H9 (cell line): ENCODE results near the gene ANXA7. TPM values are rescaled to one million over a fixed set of nuclear protein-coding genes. Genes with fewer than 3 reads are reported as not detected.

Source experiments
- DNase-seq: peaks from one replicate; pipeline ENCODE4 v3.0.0-alpha.2; 2017
- H2AFZ ChIP-seq: one replicate; pipeline ENCODE4 v1.6.1; 2013; ENCODE audit warnings: mild to moderate bottlenecking, low read length, control low read depth, moderate library complexity
- H2AK5ac ChIP-seq: 2 replicates; pipeline ENCODE4 v1.6.1; 2013; ENCODE audit warnings: low read length, control low read depth, mixed read lengths; ENCODE audit not compliant: insufficient read length
- H2BK120ac ChIP-seq: one replicate; pipeline ENCODE4 v1.6.1; 2013; ENCODE audit warnings: low read depth, mild to moderate bottlenecking, low read length, control low read depth, inconsistent platforms; ENCODE audit not compliant: poor library complexity, severe bottlenecking
- H2BK12ac ChIP-seq: 2 replicates; pipeline ENCODE4 v1.6.1; 2013; ENCODE audit warnings: low read length, control low read depth, mixed read lengths, low read depth; ENCODE audit not compliant: insufficient read length
- H2BK15ac ChIP-seq: 2 replicates; pipeline ENCODE4 v1.6.1; 2013; ENCODE audit warnings: low read depth, low read length, control low read depth
- H2BK20ac ChIP-seq: one replicate; pipeline ENCODE4 v1.6.1; 2013; ENCODE audit warnings: low read depth, mild to moderate bottlenecking, low read length, control low read depth, inconsistent platforms; ENCODE audit not compliant: poor library complexity, severe bottlenecking
- H2BK5ac ChIP-seq: 2 replicates; pipeline ENCODE4 v1.6.1; 2013; ENCODE audit warnings: low read length, control low read depth, mixed read lengths; ENCODE audit not compliant: insufficient read length
- H3K14ac ChIP-seq: 2 replicates; pipeline ENCODE4 v1.6.1; 2013; ENCODE audit warnings: low read length, control low read depth; ENCODE audit not compliant: insufficient read depth
- H3K18ac ChIP-seq: 2 replicates; pipeline ENCODE4 v1.6.1; 2013; ENCODE audit warnings: low read depth, mild to moderate bottlenecking, mixed read lengths, low read length, control low read depth; ENCODE audit not compliant: insufficient read length
- H3K23ac ChIP-seq: 2 replicates; pipeline ENCODE4 v1.6.1; 2013; ENCODE audit warnings: low read length, control low read depth, mixed read lengths, low read depth; ENCODE audit not compliant: insufficient read length
- H3K23me2 ChIP-seq: 2 replicates; pipeline ENCODE4 v1.6.1; 2013; ENCODE audit warnings: low read depth, mild to moderate bottlenecking, mixed read lengths, low read length, control low read depth; ENCODE audit not compliant: insufficient read length, poor library complexity, severe bottlenecking
- H3K27ac ChIP-seq: 2 replicates; pipeline ENCODE4 v1.5.1; 2013; ENCODE audit warnings: low read length, control low read depth, mixed read lengths, low read depth; ENCODE audit not compliant: insufficient read length
- H3K27me3 ChIP-seq: 2 replicates; pipeline ENCODE4 v1.6.1; 2013; ENCODE audit warnings: low read length, control low read depth, inconsistent platforms; ENCODE audit not compliant: insufficient read depth
- H3K4ac ChIP-seq: 2 replicates; pipeline ENCODE4 v1.6.1; 2013; ENCODE audit warnings: low read depth, mild to moderate bottlenecking, control low read depth, inconsistent platforms, low read length, moderate library complexity
- H3K4me1 ChIP-seq: 2 replicates; pipeline ENCODE4 v1.6.1; 2013; ENCODE audit warnings: low read length, control low read depth, inconsistent platforms; ENCODE audit not compliant: insufficient read depth
- H3K4me2 ChIP-seq: 2 replicates; pipeline ENCODE4 v1.6.1; 2013; ENCODE audit warnings: low read length, control low read depth, mixed read lengths; ENCODE audit not compliant: insufficient read length, insufficient read depth
- H3K56ac ChIP-seq: 2 replicates; pipeline ENCODE4 v1.6.1; 2013; ENCODE audit warnings: low read depth, mild to moderate bottlenecking, mixed read lengths, low read length, control low read depth; ENCODE audit not compliant: insufficient read length
- H3K79me1 ChIP-seq: 2 replicates; pipeline ENCODE4 v1.6.1; 2013; ENCODE audit warnings: low read depth, mild to moderate bottlenecking, moderate library complexity, low read length, control low read depth, inconsistent platforms; ENCODE audit not compliant: insufficient read depth, poor library complexity, severe bottlenecking
- H3K79me2 ChIP-seq: 2 replicates; pipeline ENCODE4 v1.6.1; 2013; ENCODE audit warnings: low read length, control low read depth, inconsistent platforms; ENCODE audit not compliant: insufficient read depth
- H3K9ac ChIP-seq: 2 replicates; pipeline ENCODE4 v1.6.1; 2013; ENCODE audit warnings: low read length, control low read depth, mixed read lengths; ENCODE audit not compliant: insufficient read length; ENCODE audit errors: extremely low read depth
- H3K9me3 ChIP-seq: one replicate; pipeline ENCODE4 v1.6.1; 2013; ENCODE audit warnings: low read depth, low read length, inconsistent platforms; ENCODE audit not compliant: control insufficient read depth
- H3T11ph ChIP-seq: one replicate; pipeline ENCODE4 v1.6.1; 2013; ENCODE audit warnings: mild to moderate bottlenecking, low read length, control low read depth, inconsistent platforms
- H4K20me1 ChIP-seq: one replicate; pipeline ENCODE4 v1.6.1; 2013; ENCODE audit not compliant: control insufficient read depth, insufficient read length, insufficient read depth
- H4K5ac ChIP-seq: 2 replicates; pipeline ENCODE4 v1.6.1; 2013; ENCODE audit warnings: low read depth, mild to moderate bottlenecking, mixed read lengths, low read length, control low read depth; ENCODE audit not compliant: insufficient read length
- H4K8ac ChIP-seq: replicated peaks from 2 replicates; pipeline ENCODE4 v1.6.1; 2013; ENCODE audit warnings: low read length, control low read depth, mixed read lengths, low read depth; ENCODE audit not compliant: insufficient read length
- H4K91ac ChIP-seq: 2 replicates; pipeline ENCODE4 v1.6.1; 2013; ENCODE audit warnings: low read depth, mild to moderate bottlenecking, moderate library complexity, mixed read lengths, low read length, control low read depth; ENCODE audit not compliant: insufficient read length
- H3K27ac Mint-ChIP-seq, 3 experiments: 2 replicates in 2 of 3; 3 replicates in 1 of 3; pipeline ENCODE4 v1.8.0; 2020 to 2021; ENCODE audit warnings: mixed read lengths in 3 of 3, mild to moderate bottlenecking in 1 of 3, moderate library complexity in 1 of 3
- H3K27me3 Mint-ChIP-seq: 2 replicates; pipeline ENCODE4 v1.8.0; 2021; ENCODE audit warnings: low read depth, mild to moderate bottlenecking, moderate library complexity, mixed read lengths
- H3K36me3 Mint-ChIP-seq, 3 experiments: 2 replicates in 2 of 3; 3 replicates in 1 of 3; pipeline ENCODE4 v1.8.0; 2020 to 2021; ENCODE audit warnings: low read depth in 3 of 3, mixed read lengths in 3 of 3; ENCODE audit not compliant: insufficient read depth in 1 of 3
- H3K4me1 Mint-ChIP-seq, 2 experiments: 2 replicates each; pipeline ENCODE4 v1.8.0; 2020; ENCODE audit warnings: mixed read lengths in 2 of 2
- H3K4me3 Mint-ChIP-seq, 2 experiments: 2 replicates in 1 of 2; 3 replicates in 1 of 2; pipeline ENCODE4 v1.8.0; 2020 to 2021; ENCODE audit warnings: mild to moderate bottlenecking in 2 of 2, mixed read lengths in 2 of 2, moderate library complexity in 1 of 2
- H3K9me3 Mint-ChIP-seq, 2 experiments: 2 replicates in 1 of 2; 3 replicates in 1 of 2; pipeline ENCODE4 v1.8.0; 2020; ENCODE audit warnings: mild to moderate bottlenecking in 2 of 2, mixed read lengths in 2 of 2, moderate library complexity in 1 of 2
- CTCF ChIP-seq: fragments of 200-600 bp; sonication (generic); conservative IDR thresholded peaks from 3 replicates; pipeline ENCODE4 v1.8.0; 2021; ENCODE audit warnings: antibody characterized with exemption, mild to moderate bottlenecking
- WGBS: extraction: QIAGEN DNeasy Blood & Tissue Kit; methylation state at CpG from one replicate; pipeline ENCODE4 v1.1.7; 2013; ENCODE audit warnings: missing lambda C conversion rate, low lambda C conversion rate, mixed read lengths; ENCODE audit not compliant: insufficient read length; ENCODE audit errors: extremely low coverage; 5-methylcytosine and 5-hydroxymethylcytosine counted together
- total RNA-seq: library from RNA; stranded (reverse); gene quantifications from 2 replicates; pipeline ENCODE4 v1.2.1, GENCODE V29; 2021

ANXA7 gene
- total RNA-seq, 1 experiment from 2014 or later: 84.6 TPM

GRCh38 chr10:73439605-73440312 lies 25.9 kb upstream of the ANXA7 start:
- Histone ChIP-seq H3K18ac (no peak overlapping the region), H4K8ac (no peak overlapping the region), H2BK15ac (no peak overlapping the region), H3K4ac (no peak overlapping the region), H3K4me1 (no peaks in the 10 kb centered on the region), H4K20me1 (no peaks in the 10 kb centered on the region), H2BK12ac (no peak overlapping the region), H2BK5ac (no peak overlapping the region), H2AFZ (no peak overlapping the region), H3K23me2 (no peaks in the 10 kb centered on the region), H3K79me2 (no peaks in the 10 kb centered on the region), H3K9ac (no peak overlapping the region), H3K14ac (no peak overlapping the region), H3K27ac (no peak overlapping the region), H2BK120ac (no peak overlapping the region), H3K23ac (no peak overlapping the region), H2BK20ac (no peak overlapping the region), H3K79me1 (no peaks in the 10 kb centered on the region), H4K91ac (no peak overlapping the region), H3K27me3 (no peaks in the 10 kb centered on the region), H3K56ac (no peak overlapping the region), H3K4me2 (no peak overlapping the region), H3K9me3 (no peaks in the 10 kb centered on the region), H4K5ac (no peak overlapping the region), H3T11ph (no peak overlapping the region), H2AK5ac (no peak overlapping the region)
- H3K4me1 Mint-ChIP-seq: no peaks in the 10 kb centered on the region
- peaks cover 0 to 12% (median 0%) of the 10 kb centered on the region in 3 experiments; a peak in 5 of 7 replicates for H3K36me3 Mint-ChIP-seq
- no peak for TF ChIP-seq CTCF
- no peaks in the 10 kb centered on the region for H3K27me3 Mint-ChIP-seq
- no peak overlapping the region for H3K27ac Mint-ChIP-seq
- H3K9me3 Mint-ChIP-seq: no peaks in the 10 kb centered on the region
- DNase-seq: no peak
- no peak overlapping the region for H3K4me3 Mint-ChIP-seq
- no CpG with 5 or more reads among the region's 1 CpG for WGBS
